HG03575 (cell line): Measurements from ENCODE around the gene GDF7.

ENCODE experiments used
- ATAC-seq: cut with Tn5 transposase; IDR thresholded peaks from one replicate; pipeline ENCODE4 v1.9.1; 2021; ENCODE audit not compliant: unreplicated experiment, insufficient number of reproducible peaks, low FRiP score; ENCODE audit errors: extremely low read depth

Gene GDF7

GRCh38 chr2:20626698-20627513 is 40.0 kb upstream of the GDF7 start:
- ATAC-seq, result no peak

GRCh38 chr2:20627712-20628380 is 39.1 kb upstream of the GDF7 start:
- no peak for ATAC-seq

- ATAC-seq, result no peak
These were observed 37.8 kb upstream of the GDF7 start for GRCh38 chr2:20629181-20629580.

GRCh38 chr2:20629581-20630171 is 37.3 kb upstream of the GDF7 start:
- no peak for ATAC-seq

GRCh38 chr2:20630967-20631366 is 36.0 kb upstream of the GDF7 start:
- ATAC-seq, result no peak

- no peak for ATAC-seq
These were observed 35.2 kb upstream of the GDF7 start for GRCh38 chr2:20631617-20632307.

- no peak for ATAC-seq
These were observed 34.4 kb upstream of the GDF7 start for GRCh38 chr2:20632446-20632990.

- no peak for ATAC-seq
These were observed 33.9 kb upstream of the GDF7 start for GRCh38 chr2:20633001-20633400.

- ATAC-seq, result no peak
These were observed 33.0 kb upstream of the GDF7 start for GRCh38 chr2:20633794-20634506.

GRCh38 chr2:20634507-20635112 is 32.3 kb upstream of the GDF7 start:
- no peak for ATAC-seq

GRCh38 chr2:20635113-20635510 is 31.8 kb upstream of the GDF7 start:
- no peak for ATAC-seq

GRCh38 chr2:20635675-20636584 is 31.0 kb upstream of the GDF7 start:
- ATAC-seq, result no peak

GRCh38 chr2:20637147-20637546 is 29.8 kb upstream of the GDF7 start:
- ATAC-seq, result no peak

GRCh38 chr2:20638014-20638413 is 28.9 kb upstream of the GDF7 start:
- no peak for ATAC-seq

- no peak for ATAC-seq
These were observed 28.1 kb upstream of the GDF7 start for GRCh38 chr2:20638646-20639430.

GRCh38 chr2:20640411-20641122 is 26.4 kb upstream of the GDF7 start:
- ATAC-seq, result no peak
